GM11168 (cell line): Measurements from ENCODE around the gene RPS21.

Experiments used
- in situ Hi-C: fragments of 300-500 bp; cut with MboI; formaldehyde crosslinking; loops from one replicate; pipeline ENCODE4 v1.12.0; 2022; ENCODE audit warnings: low sequenced_read_pairs; ENCODE audit not compliant: unreplicated experiment

RPS21 gene

GRCh38 chr20:62405981-62406513 is 19.1 kb downstream of the RPS21 start:
- in situ Hi-C loops, result no loop called here

- in situ Hi-C loops, result no loop called here
Measured at GRCh38 chr20:62406635-62407176, 19.8 kb downstream of the RPS21 start.

- in situ Hi-C loops, result no loop called here
Measured at GRCh38 chr20:62407221-62407992, 20.5 kb downstream of the RPS21 start, which contains the start of gene CABLES2. CABLES2 (minus strand) TSS chr20:62407285; CDS start chr20:62407276, 9 bp downstream.

DNA sequence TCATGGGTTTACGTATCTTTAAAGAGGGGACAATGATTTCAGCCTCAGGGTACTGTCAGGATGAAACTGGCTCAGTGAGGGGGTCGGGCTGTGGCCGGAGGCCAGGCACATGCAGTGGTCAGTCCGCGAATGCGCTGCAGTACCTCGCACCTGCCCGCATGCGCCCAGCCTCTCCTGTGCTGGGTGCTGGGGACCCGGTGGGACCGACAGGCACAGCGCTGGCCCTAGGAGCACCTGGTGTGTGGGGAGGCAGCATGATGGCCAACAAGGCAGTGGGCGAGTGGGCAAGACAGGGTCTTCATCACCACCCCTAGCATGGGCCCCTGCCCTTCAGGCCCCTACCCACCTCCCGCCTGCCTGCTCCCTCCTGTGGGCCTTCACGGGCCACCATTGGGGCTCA is 21.2 kb downstream of the RPS21 start:
- in situ Hi-C loops, result no loop called here

DNA sequence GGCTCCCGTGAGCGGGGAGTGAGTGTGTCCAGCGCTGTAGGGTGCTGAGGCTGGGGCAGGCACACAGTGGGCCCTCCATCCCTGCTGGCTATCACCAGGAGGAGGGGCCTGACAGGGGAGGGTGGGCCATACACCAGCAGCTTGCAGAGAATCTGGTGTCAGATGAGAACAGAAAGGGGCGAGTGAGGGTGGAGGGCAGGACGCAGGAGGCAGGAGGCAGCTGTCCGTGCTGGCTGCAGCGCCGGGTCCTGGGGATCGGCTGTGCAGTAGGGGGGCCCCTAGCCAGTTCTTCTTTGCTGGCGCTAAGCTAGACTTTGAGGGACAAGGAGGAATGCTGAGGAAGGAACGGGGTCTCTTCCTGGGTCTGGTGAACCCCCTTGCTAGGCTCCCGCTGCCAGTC is 21.7 kb downstream of the RPS21 start:
- in situ Hi-C loops, result no loop called here

- in situ Hi-C loops, result no loop called here
Measured at GRCh38 chr20:62409086-62409853, 22.4 kb downstream of the RPS21 start.

GRCh38 chr20:62409931-62410745 is 23.2 kb downstream of the RPS21 start:
- in situ Hi-C loops, result no loop called here

GRCh38 chr20:62410746-62411478 is 24.0 kb downstream of the RPS21 start:
- in situ Hi-C loops, result no loop called here

GRCh38 chr20:62411479-62412193 is 24.7 kb downstream of the RPS21 start:
- in situ Hi-C loops, result no loop called here

- in situ Hi-C loops, result no loop called here
Measured at GRCh38 chr20:62412194-62413024, 25.5 kb downstream of the RPS21 start.

GRCh38 chr20:62413025-62413570 is 26.2 kb downstream of the RPS21 start:
- in situ Hi-C loops, result no loop called here

- in situ Hi-C loops, result no loop called here
Measured at GRCh38 chr20:62413896-62414481, 27.1 kb downstream of the RPS21 start.

GRCh38 chr20:62415354-62416111 is 28.6 kb downstream of the RPS21 start:
- in situ Hi-C loops, result no loop called here

GRCh38 chr20:62416651-62417637 is 30.0 kb downstream of the RPS21 start:
- in situ Hi-C loops, result no loop called here

GRCh38 chr20:62417981-62418708 is 31.2 kb downstream of the RPS21 start:
- in situ Hi-C loops, result no loop called here
